Amniotic stem cell (primary cell): ENCODE results near the gene HEPHL1.
"Not testable (repeated sequence)": the region's sequence is repeated elsewhere in the genome, so short reads cannot be mapped to it uniquely, and the experiment has no call there.

ENCODE experiments used
- DNase-seq: peaks from one replicate; lab custom pipeline; 2025; lab: John Stamatoyannopoulos, UW

HEPHL1 gene

GRCh38 chr11:94084164-94084563 is 63.0 kb downstream of the HEPHL1 start:
- DNase-seq = no peak

- DNase-seq = no peak
Observed at GRCh38 chr11:94088906-94089305, 67.8 kb downstream of the HEPHL1 start.

GRCh38 chr11:94089341-94089740 is 68.2 kb downstream of the HEPHL1 start:
- DNase-seq = no peak

GRCh38 chr11:94090401-94090800 is 69.2 kb downstream of the HEPHL1 start:
- no peak for DNase-seq

- DNase-seq = no peak
Observed at GRCh38 chr11:94091091-94091490, 69.9 kb downstream of the HEPHL1 start.

GRCh38 chr11:94100253-94100652 is 79.1 kb downstream of the HEPHL1 start:
- DNase-seq = no peak

GRCh38 chr11:94103471-94103870 is 82.3 kb downstream of the HEPHL1 start:
- DNase-seq = no peak

- DNase-seq = no peak
Observed at GRCh38 chr11:94104734-94105133, 83.6 kb downstream of the HEPHL1 start.

- DNase-seq = no peak
Observed at GRCh38 chr11:94106716-94107115, 85.6 kb downstream of the HEPHL1 start.

- DNase-seq = no peak
Observed at GRCh38 chr11:94107363-94107762, 86.2 kb downstream of the HEPHL1 start.

- no peak for DNase-seq
Observed at GRCh38 chr11:94111241-94111640, 90.1 kb downstream of the HEPHL1 start.

GRCh38 chr11:94111660-94112059 is 90.5 kb downstream of the HEPHL1 start:
- no peak for DNase-seq

GRCh38 chr11:94112206-94112953 is 91.2 kb downstream of the HEPHL1 start:
- no peak for DNase-seq

- no peak for DNase-seq
Observed at GRCh38 chr11:94117197-94117574, 96.0 kb downstream of the HEPHL1 start.

GRCh38 chr11:94117871-94118270 is 96.7 kb downstream of the HEPHL1 start:
- DNase-seq = no peak

- DNase-seq = not testable (repeated sequence)
Observed at GRCh38 chr11:94119676-94120075, 98.5 kb downstream of the HEPHL1 start.

GRCh38 chr11:94120516-94120915 is 99.4 kb downstream of the HEPHL1 start:
- not testable (repeated sequence) for DNase-seq

GRCh38 chr11:94120946-94121345 is 99.8 kb downstream of the HEPHL1 start:
- peak; percentile 17 for DNase-seq

GRCh38 chr11:94125407-94126115 is 104.4 kb downstream of the HEPHL1 start:
- no peak for DNase-seq

- no peak for DNase-seq
Observed at GRCh38 chr11:94127638-94128037, 106.5 kb downstream of the HEPHL1 start.

GRCh38 chr11:94128291-94128745 is 107.2 kb downstream of the HEPHL1 start:
- no peak for DNase-seq

- peak; percentile 73 for DNase-seq
Observed at GRCh38 chr11:94128746-94129511, 107.8 kb downstream of the HEPHL1 start, which contains the start of gene PANX1. TSS of gene PANX1 (plus strand) at chr11:94128841. CDS start at chr11:94129313, 472 bp downstream.
